Stimulated activated CD4-positive, alpha-beta T cell treated with anti-CD3 and anti-CD28 coated beads, Interleukin-2, amount 100 ng/mL, for 4 hours (primary cell): ENCODE measurements around the gene IMPG1.

Source experiments
- DNase-seq: peaks from one replicate; pipeline ENCODE4 v3.0.0-alpha.2; 2020; ENCODE audit warnings: low read depth

Gene IMPG1

GRCh38 chr6:76072562-76072961 is at the start of gene IMPG1:
TSS of gene IMPG1 (minus strand) at chr6:76072662. CDS start at chr6:76072488, 174 bp downstream.
- DNase-seq = no peak

- DNase-seq = no peak
These were observed 47.8 kb upstream of the IMPG1 start for GRCh38 chr6:76120302-76120701.

- no peak for DNase-seq
These were observed 819 bp upstream of the IMPG1 start for GRCh38 chr6:76073281-76073680.

GRCh38 chr6:76057469-76057868 is 15.0 kb downstream of the IMPG1 start:
- no peak for DNase-seq

- no peak for DNase-seq
These were observed 20.1 kb downstream of the IMPG1 start for GRCh38 chr6:76052314-76052713.

- no peak for DNase-seq
These were observed 28.8 kb downstream of the IMPG1 start for GRCh38 chr6:76043690-76044089.

- no peak for DNase-seq
These were observed 36.7 kb downstream of the IMPG1 start for GRCh38 chr6:76035713-76036112.

GRCh38 chr6:76026101-76026500 is 46.4 kb downstream of the IMPG1 start:
- DNase-seq = no peak

- DNase-seq = no peak
These were observed 57.6 kb downstream of the IMPG1 start for GRCh38 chr6:76014626-76015530.

GRCh38 chr6:76004202-76004601 is 68.3 kb downstream of the IMPG1 start:
- DNase-seq = no peak

- DNase-seq = no peak
These were observed 68.8 kb downstream of the IMPG1 start for GRCh38 chr6:76003686-76004085.

GRCh38 chr6:76003113-76003512 is 69.3 kb downstream of the IMPG1 start:
- DNase-seq = no peak

- DNase-seq = no peak
These were observed 71.8 kb downstream of the IMPG1 start for GRCh38 chr6:76000629-76001028.

- DNase-seq = no peak
These were observed 74.8 kb downstream of the IMPG1 start for GRCh38 chr6:75997696-75998095.

- DNase-seq = no peak
These were observed 79.0 kb downstream of the IMPG1 start for GRCh38 chr6:75993236-75994162.

GRCh38 chr6:75991941-75992340 is 80.5 kb downstream of the IMPG1 start:
- DNase-seq = no peak

GRCh38 chr6:75986935-75987334 is 85.5 kb downstream of the IMPG1 start:
- DNase-seq = no peak

GRCh38 chr6:75975904-75976303 is 96.6 kb downstream of the IMPG1 start:
- DNase-seq = no peak

GRCh38 chr6:75970093-75970492 is 102.4 kb downstream of the IMPG1 start:
- no peak for DNase-seq

GRCh38 chr6:75968143-75968542 is 104.3 kb downstream of the IMPG1 start:
- no peak for DNase-seq

- DNase-seq = no peak
These were observed 108.9 kb downstream of the IMPG1 start for GRCh38 chr6:75963569-75963968.

GRCh38 chr6:75952128-75952527 is 120.3 kb downstream of the IMPG1 start:
- no peak for DNase-seq

- DNase-seq = no peak
These were observed 124.5 kb downstream of the IMPG1 start for GRCh38 chr6:75947935-75948334.
